ENCODE results near the gene ROS1.

ROS1 gene

DNA sequence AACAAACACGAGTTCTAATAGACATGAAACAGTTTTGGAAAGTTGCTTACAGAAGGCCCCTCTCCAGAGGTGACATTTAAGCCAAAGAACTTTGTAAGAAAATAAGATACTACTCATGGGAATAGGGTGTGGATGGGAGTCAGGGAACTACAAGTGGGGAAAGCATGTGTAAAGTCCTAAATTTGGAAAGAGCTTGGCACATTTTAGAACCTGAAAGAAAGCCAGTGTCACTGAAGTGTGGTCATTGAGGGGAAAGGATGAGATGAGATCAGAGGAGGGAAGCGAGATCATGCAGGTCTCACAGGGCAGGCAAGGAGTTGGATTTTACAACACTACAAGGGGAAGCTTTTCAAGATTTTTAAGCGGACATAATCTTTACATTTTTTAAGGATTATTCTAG is 122.4 kb downstream of the ROS1 start:
- WGBS, 2 experiments = 87 to 91% methylated on average over 3 of the region's 3 CpGs
- no peaks in the 10 kb centered on the region for H3K9me3 ChIP-seq (ENCODE audit: control insufficient read depth, low read length)
- H3K27me3 ChIP-seq (ENCODE audit: control insufficient read depth, insufficient read depth, low read length, poor library complexity, severe bottlenecking) = no peaks in the 10 kb centered on the region
- no peaks in the 10 kb centered on the region for H3K4me1 ChIP-seq (ENCODE audit: control insufficient read depth, insufficient read depth, low read length)
- H3K4me3 ChIP-seq (ENCODE audit: insufficient read depth, low read depth, low read length) = no peak overlapping the region
- no peak overlapping the region for H3K27ac ChIP-seq (ENCODE audit: insufficient read depth, low read depth, low read length, poor library complexity, severe bottlenecking)
- H3K36me3 ChIP-seq (ENCODE audit: control insufficient read depth, insufficient read depth, low read length) = no peaks in the 10 kb centered on the region

DNA sequence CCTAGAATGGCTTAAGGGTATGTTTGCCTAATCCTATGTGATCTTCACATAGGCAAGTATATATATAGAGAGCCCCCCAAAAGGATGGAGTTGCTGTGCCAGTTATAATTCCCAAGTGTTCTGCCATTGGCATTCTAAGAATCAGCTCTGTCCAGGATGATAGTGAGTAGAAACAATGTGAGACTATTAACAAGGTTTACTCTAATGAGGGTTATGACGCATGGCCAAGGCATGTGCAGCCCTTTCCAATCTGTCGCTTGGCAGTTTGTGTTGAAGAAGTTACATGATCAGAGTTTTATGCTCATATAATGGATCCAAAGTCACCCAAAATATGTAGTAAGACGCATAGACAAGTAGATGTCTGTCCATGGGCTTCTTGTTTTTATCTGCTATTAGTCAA is 126.8 kb downstream of the ROS1 start:
- no peaks in the 10 kb centered on the region for H3K4me1 ChIP-seq (ENCODE audit: control insufficient read depth, insufficient read depth, low read length)
- 92 to 93% methylated on average over 3 of the region's 3 CpGs for WGBS, 2 experiments
- H3K9me3 ChIP-seq (ENCODE audit: control insufficient read depth, low read length) = no peaks in the 10 kb centered on the region
- no peak overlapping the region for H3K27ac ChIP-seq (ENCODE audit: insufficient read depth, low read depth, low read length, poor library complexity, severe bottlenecking)
- no peak overlapping the region for H3K4me3 ChIP-seq (ENCODE audit: insufficient read depth, low read depth, low read length)
- no peaks in the 10 kb centered on the region for H3K27me3 ChIP-seq (ENCODE audit: control insufficient read depth, insufficient read depth, low read length, poor library complexity, severe bottlenecking)
- H3K36me3 ChIP-seq (ENCODE audit: control insufficient read depth, insufficient read depth, low read length) = no peaks in the 10 kb centered on the region

DNA sequence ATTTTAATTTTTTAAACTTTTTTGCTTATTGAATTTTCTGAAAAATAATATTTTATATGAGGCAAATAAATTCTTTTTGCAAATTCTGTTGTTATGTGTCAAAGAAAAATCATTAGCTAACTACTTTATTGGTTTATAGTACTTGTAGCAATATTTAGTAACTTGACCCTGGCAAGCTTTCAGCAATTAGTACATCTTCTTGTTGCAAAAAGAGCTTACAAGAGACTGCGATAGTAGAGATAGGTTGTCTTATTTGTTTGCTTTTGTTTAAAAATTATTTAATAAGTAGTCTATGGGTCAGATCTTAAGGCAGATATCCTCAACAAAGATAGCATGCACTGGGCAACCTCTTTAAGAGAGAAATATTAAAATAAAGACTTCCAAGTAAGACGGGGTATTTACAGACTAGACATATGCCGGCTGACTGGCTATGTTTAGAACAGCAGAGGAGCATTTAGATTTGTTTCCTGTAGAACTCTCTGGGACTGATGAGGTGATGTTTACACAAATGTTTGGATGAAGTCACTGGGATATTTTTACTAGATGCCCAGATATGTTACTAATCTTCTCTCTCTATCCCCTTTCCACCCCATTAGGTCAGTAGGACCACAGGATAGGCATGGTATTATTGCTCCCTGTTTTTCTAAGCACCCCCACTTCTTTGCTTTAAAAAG is 135.4 kb downstream of the ROS1 start:
- no peaks in the 10 kb centered on the region for H3K4me1 ChIP-seq (ENCODE audit: control insufficient read depth, insufficient read depth, low read length)
- no peaks in the 10 kb centered on the region for H3K27me3 ChIP-seq (ENCODE audit: control insufficient read depth, insufficient read depth, low read length, poor library complexity, severe bottlenecking)
- H3K27ac ChIP-seq (ENCODE audit: insufficient read depth, low read depth, low read length, poor library complexity, severe bottlenecking) = no peak overlapping the region
- no peaks in the 10 kb centered on the region for H3K36me3 ChIP-seq (ENCODE audit: control insufficient read depth, insufficient read depth, low read length)
- WGBS, 2 experiments = 92 to 96% methylated on average over 3 of the region's 3 CpGs
- H3K9me3 ChIP-seq (ENCODE audit: control insufficient read depth, low read length) = no peaks in the 10 kb centered on the region
- H3K4me3 ChIP-seq (ENCODE audit: insufficient read depth, low read depth, low read length) = no peak overlapping the region

DNA sequence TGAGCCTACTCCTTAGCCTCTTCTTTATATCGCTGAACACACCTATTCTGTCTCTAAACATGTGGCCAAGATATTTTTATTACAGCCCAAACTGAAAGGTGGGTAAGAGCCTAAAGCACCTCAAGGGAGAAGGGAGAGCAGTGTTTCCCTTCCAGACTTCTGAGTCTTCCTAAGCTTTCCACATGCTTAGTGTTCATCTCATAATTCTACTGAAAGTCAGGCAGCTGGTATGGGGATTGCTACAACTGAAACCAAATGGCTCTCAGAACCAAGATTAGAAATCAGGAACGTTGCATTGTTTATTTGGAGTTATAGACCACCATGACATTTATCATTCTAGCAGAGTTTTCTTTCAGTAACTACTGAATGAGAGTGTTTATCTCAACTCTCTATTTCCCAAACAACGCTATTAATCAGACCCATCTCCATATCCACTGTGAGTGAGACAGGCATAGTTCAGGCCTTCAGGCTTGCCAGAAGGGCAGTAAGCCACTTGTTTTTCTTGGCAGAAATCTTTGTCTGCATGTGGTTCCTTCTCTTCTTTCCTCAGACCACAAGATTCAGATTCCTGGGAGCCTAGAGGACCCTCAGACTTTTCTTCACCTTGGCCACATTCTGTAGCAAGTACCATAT is 137.5 kb downstream of the ROS1 start:
- no peaks in the 10 kb centered on the region for H3K9me3 ChIP-seq (ENCODE audit: control insufficient read depth, low read length)
- no peaks in the 10 kb centered on the region for H3K36me3 ChIP-seq (ENCODE audit: control insufficient read depth, insufficient read depth, low read length)
- no peaks in the 10 kb centered on the region for H3K4me1 ChIP-seq (ENCODE audit: control insufficient read depth, insufficient read depth, low read length)
- WGBS, 2 experiments = 93 to 96% methylated on average over 3 of the region's 3 CpGs
- H3K27me3 ChIP-seq (ENCODE audit: control insufficient read depth, insufficient read depth, low read length, poor library complexity, severe bottlenecking) = no peaks in the 10 kb centered on the region
- no peak overlapping the region for H3K4me3 ChIP-seq (ENCODE audit: insufficient read depth, low read depth, low read length)
- no peak overlapping the region for H3K27ac ChIP-seq (ENCODE audit: insufficient read depth, low read depth, low read length, poor library complexity, severe bottlenecking)

DNA sequence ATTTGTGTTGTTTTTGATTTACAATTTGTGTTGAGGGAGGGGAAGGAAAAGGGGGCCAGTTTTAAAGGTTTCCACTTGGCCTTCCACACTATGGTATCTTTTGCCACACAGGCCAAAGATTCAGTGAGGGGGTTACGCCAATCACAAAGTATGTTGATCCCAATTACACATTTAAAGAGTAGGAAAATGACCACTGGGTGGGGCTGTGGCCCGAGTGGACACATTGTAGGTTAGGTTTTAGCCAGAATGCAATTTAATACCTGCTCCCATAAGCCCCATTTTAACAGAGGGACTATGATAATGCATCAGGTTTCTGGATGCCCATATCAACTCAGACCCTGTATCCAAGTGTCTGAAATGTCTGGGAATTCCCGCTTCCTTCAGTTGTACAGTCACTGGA is 144.8 kb downstream of the ROS1 start:
- Histone ChIP-seq H3K9me3 (ENCODE audit: control insufficient read depth, low read length) (no peaks in the 10 kb centered on the region), H3K27ac (ENCODE audit: insufficient read depth, low read depth, low read length, poor library complexity, severe bottlenecking) (no peak overlapping the region), H3K27me3 (ENCODE audit: control insufficient read depth, insufficient read depth, low read length, poor library complexity, severe bottlenecking) (no peaks in the 10 kb centered on the region), H3K36me3 (ENCODE audit: control insufficient read depth, insufficient read depth, low read length) (no peaks in the 10 kb centered on the region), H3K4me3 (ENCODE audit: insufficient read depth, low read depth, low read length) (no peak overlapping the region), H3K4me1 (ENCODE audit: control insufficient read depth, insufficient read depth, low read length) (no peaks in the 10 kb centered on the region)
- WGBS, 2 experiments = 75 to 88% methylated on average over 3 of the region's 3 CpGs

DNA sequence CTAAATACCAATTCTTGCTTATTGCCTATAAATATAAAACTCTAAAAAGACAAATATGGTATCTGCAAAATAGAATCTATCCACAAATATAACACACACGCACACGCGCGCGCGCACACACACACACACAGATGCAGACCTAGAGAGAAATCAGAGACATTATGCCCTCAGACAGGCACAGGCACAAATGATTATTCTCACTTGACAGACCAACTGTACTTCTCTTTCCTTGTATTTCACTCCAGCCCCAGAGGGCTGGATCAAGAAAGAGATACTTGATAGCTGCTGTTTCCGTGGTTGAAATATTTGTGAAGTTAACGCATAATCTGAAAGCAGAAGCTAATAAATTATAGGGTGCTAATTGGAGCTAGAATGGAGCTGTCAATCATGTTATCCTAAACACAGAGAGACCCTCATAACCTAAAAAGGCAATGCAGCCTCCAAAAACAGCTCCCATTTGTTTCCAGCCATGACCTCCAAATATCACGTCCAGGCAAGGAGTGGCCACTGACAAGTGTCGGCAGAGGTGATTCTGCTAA is 148.9 kb downstream of the ROS1 start:
- H3K9me3 ChIP-seq (ENCODE audit: control insufficient read depth, low read length) = no peaks in the 10 kb centered on the region
- no peak overlapping the region for H3K27ac ChIP-seq (ENCODE audit: insufficient read depth, low read depth, low read length, poor library complexity, severe bottlenecking)
- no peaks in the 10 kb centered on the region for H3K4me1 ChIP-seq (ENCODE audit: control insufficient read depth, insufficient read depth, low read length)
- no peaks in the 10 kb centered on the region for H3K36me3 ChIP-seq (ENCODE audit: control insufficient read depth, insufficient read depth, low read length)
- no peak overlapping the region for H3K4me3 ChIP-seq (ENCODE audit: insufficient read depth, low read depth, low read length)
- H3K27me3 ChIP-seq (ENCODE audit: control insufficient read depth, insufficient read depth, low read length, poor library complexity, severe bottlenecking) = peaks cover 37% of the 10 kb centered on the region
- WGBS, 2 experiments = 92 to 97% methylated on average over 10 of the region's 10 CpGs

DNA sequence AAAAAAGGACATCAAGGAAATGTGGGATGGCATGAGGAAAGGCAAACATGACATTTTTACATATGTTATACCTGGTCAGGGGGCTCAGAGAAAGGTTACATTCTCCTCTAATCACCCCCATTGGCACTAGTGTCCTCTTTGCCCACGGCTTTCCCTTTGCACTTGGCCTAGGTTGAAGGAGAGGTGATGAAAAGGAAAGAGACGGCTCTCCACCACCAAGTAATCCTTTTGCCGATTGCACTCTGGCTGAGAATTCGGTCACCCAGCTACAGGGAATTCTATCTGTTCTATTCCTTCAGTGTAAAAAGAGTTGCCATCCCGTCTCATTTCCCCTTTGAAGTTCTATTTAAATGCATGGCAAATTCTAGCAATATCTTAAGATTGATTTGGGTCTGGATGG is 150.0 kb downstream of the ROS1 start:
- 76 to 89% methylated on average over 5 of the region's 5 CpGs for WGBS, 2 experiments
- no peaks in the 10 kb centered on the region for H3K36me3 ChIP-seq (ENCODE audit: control insufficient read depth, insufficient read depth, low read length)
- no peak overlapping the region for H3K4me3 ChIP-seq (ENCODE audit: insufficient read depth, low read depth, low read length)
- H3K27me3 ChIP-seq (ENCODE audit: control insufficient read depth, insufficient read depth, low read length, poor library complexity, severe bottlenecking) = peaks cover 49% of the 10 kb centered on the region
- no peaks in the 10 kb centered on the region for H3K4me1 ChIP-seq (ENCODE audit: control insufficient read depth, insufficient read depth, low read length)
- H3K9me3 ChIP-seq (ENCODE audit: control insufficient read depth, low read length) = no peaks in the 10 kb centered on the region
- no peak overlapping the region for H3K27ac ChIP-seq (ENCODE audit: insufficient read depth, low read depth, low read length, poor library complexity, severe bottlenecking)

DNA sequence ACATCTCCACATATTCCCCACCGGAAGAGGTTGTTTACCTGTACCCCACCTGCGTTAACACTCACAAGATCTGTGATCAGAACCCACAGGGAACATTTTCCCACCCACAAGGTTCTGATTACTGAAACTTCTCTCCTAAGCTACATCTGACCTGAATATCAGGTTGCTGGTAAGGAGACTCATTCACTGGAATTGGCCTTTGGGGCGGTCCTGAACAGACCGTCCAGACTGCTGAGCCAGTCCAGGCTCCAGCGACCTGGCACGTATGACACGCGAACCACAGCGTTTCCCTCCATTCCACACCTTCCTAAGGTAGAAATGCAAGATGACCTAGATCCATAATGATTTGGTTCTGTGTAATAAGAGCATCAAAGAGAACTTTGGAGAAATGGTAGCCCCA is 150.5 kb downstream of the ROS1 start:
- peaks cover 54% of the 10 kb centered on the region for H3K27me3 ChIP-seq (ENCODE audit: control insufficient read depth, insufficient read depth, low read length, poor library complexity, severe bottlenecking)
- no peaks in the 10 kb centered on the region for H3K4me1 ChIP-seq (ENCODE audit: control insufficient read depth, insufficient read depth, low read length)
- no peaks in the 10 kb centered on the region for H3K9me3 ChIP-seq (ENCODE audit: control insufficient read depth, low read length)
- no peak overlapping the region for H3K4me3 ChIP-seq (ENCODE audit: insufficient read depth, low read depth, low read length)
- no peaks in the 10 kb centered on the region for H3K36me3 ChIP-seq (ENCODE audit: control insufficient read depth, insufficient read depth, low read length)
- no peak overlapping the region for H3K27ac ChIP-seq (ENCODE audit: insufficient read depth, low read depth, low read length, poor library complexity, severe bottlenecking)
- WGBS, 2 experiments = 94 to 97% methylated on average over 6 to 9 of the region's 9 CpGs

DNA sequence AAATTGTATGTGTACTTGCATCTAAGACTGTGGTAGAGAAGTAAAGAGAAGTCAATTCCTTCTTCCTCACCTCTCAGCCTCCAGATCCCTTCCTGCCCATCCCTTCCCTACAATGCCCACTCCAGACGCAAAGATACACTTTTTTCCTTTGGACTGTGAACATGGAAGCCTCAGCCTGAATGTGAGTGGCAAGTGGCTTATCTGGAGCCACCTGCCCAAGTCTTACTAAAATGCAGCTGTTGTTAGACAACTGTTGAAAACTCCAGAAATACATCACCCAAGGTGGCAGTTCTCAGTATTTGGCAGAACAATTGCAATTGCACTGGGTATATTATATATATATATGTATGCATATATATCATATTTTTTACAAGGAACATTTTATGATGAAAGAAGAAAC is 152.9 kb downstream of the ROS1 start:
- no peak overlapping the region for H3K27ac ChIP-seq (ENCODE audit: insufficient read depth, low read depth, low read length, poor library complexity, severe bottlenecking)
- WGBS, 2 experiments = 89 to 92% methylated on average over 1 of the region's 1 CpG
- H3K9me3 ChIP-seq (ENCODE audit: control insufficient read depth, low read length) = no peaks in the 10 kb centered on the region
- no peak overlapping the region for H3K4me3 ChIP-seq (ENCODE audit: insufficient read depth, low read depth, low read length)
- H3K27me3 ChIP-seq (ENCODE audit: control insufficient read depth, insufficient read depth, low read length, poor library complexity, severe bottlenecking) = peaks cover 77% of the 10 kb centered on the region
- peaks cover 3% of the 10 kb centered on the region for H3K4me1 ChIP-seq (ENCODE audit: control insufficient read depth, insufficient read depth, low read length)
- H3K36me3 ChIP-seq (ENCODE audit: control insufficient read depth, insufficient read depth, low read length) = no peaks in the 10 kb centered on the region

DNA sequence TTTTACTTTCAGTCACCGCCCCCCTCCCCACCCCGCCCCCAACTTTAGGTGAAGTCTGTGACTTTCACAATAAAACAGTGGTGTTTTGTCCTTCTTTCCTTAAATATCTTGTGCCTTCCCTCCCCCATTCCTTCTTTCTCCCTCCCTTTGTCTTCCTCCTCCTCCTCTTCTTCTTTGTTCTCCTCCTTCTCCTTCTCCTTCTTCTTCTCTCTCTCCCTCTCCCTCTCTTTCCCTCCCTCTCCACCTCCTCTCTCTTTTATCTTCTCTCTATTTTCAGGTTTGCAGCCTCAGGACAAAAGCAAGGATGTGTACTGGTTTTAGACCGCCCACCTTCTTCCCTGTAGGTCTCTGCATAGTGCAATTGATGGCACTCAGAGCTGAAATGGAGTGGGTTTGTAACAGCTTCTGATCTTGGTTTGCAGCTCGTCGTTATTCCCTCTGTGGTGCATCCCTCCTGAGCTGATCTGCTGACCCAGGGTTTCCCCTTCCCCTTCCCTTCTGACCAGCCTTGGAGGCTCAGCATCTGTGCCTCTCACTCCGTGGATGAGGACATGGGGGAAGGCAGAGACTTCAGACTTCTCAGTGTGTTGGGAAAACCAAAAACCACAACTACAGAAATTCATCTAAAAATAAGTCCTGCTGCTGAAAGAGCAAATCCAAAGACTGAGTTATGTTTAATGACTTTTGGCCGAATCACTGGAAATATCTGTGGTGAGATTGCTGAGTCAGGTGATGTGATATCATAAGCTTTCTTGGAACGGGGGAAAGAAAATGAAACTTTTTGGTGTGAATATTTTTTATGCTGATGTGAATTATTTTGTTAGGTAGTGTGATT is 153.5 kb downstream of the ROS1 start:
- Histone ChIP-seq H3K27ac (ENCODE audit: insufficient read depth, low read depth, low read length, poor library complexity, severe bottlenecking) (no peak overlapping the region), H3K4me3 (ENCODE audit: insufficient read depth, low read depth, low read length) (no peak overlapping the region)
- 27 to 30% methylated on average over 8 of the region's 8 CpGs for WGBS, 2 experiments

More for the DNA sequence above, 153.5 kb downstream of the ROS1 start:
- no peaks in the 10 kb centered on the region for H3K9me3 ChIP-seq (ENCODE audit: control insufficient read depth, low read length)
- H3K36me3 ChIP-seq (ENCODE audit: control insufficient read depth, insufficient read depth, low read length) = no peaks in the 10 kb centered on the region
- H3K4me1 ChIP-seq (ENCODE audit: control insufficient read depth, insufficient read depth, low read length) = peaks cover 3% of the 10 kb centered on the region
- peaks cover 83% of the 10 kb centered on the region for H3K27me3 ChIP-seq (ENCODE audit: control insufficient read depth, insufficient read depth, low read length, poor library complexity, severe bottlenecking)

All from ectodermal cell (in vitro differentiated cells).